Type B pancreatic cell (in vitro differentiated cells): ENCODE results near the gene HHAT. TPM values are rescaled to one million over a fixed set of nuclear protein-coding genes. Genes with fewer than 3 reads are reported as not detected.
A peak's percentile ranks its signal among the peaks of the same experiment; 100 is the strongest.

Experiments used
- DNase-seq: peaks from one replicate; pipeline ENCODE4 v3.0.0; 2021; ENCODE audit warnings: mixed read lengths; ENCODE audit not compliant: unreplicated experiment; ENCODE audit errors: extremely low spot score
- H3K27ac Mint-ChIP-seq: 2 replicates; pipeline ENCODE4 v1.8.0; 2021; ENCODE audit warnings: mild to moderate bottlenecking, mixed read lengths
- H3K27me3 Mint-ChIP-seq: 2 replicates; pipeline ENCODE4 v1.8.0; 2021; ENCODE audit warnings: mixed read lengths
- H3K36me3 Mint-ChIP-seq: 2 replicates; pipeline ENCODE4 v1.8.0; 2021; ENCODE audit warnings: mixed read lengths
- H3K4me1 Mint-ChIP-seq: one replicate; pipeline ENCODE4 v1.8.0; 2021; ENCODE audit warnings: mixed read lengths; ENCODE audit not compliant: unreplicated experiment
- H3K4me3 Mint-ChIP-seq: 2 replicates; pipeline ENCODE4 v1.8.0; 2021; ENCODE audit warnings: mild to moderate bottlenecking, mixed read lengths
- H3K9me3 Mint-ChIP-seq: 2 replicates; pipeline ENCODE4 v1.8.0; 2021; ENCODE audit warnings: mixed read lengths
- total RNA-seq: library from RNA; stranded (reverse); gene quantifications from 2 replicates; pipeline ENCODE4 v1.2.1, GENCODE V29; 2021; ENCODE audit warnings: low replicate concordance
- TF ChIP-seq, protein P1 (sequence below): fragments of 200-600 bp; sonication (generic); conservative IDR thresholded peaks from 2 replicates; pipeline ENCODE4 v1.5.0; 2021; ENCODE audit warnings: antibody characterized with exemption, mild to moderate bottlenecking

HHAT gene
- total RNA-seq, 1 donor from 2014 or later = 9.0 TPM

DNA sequence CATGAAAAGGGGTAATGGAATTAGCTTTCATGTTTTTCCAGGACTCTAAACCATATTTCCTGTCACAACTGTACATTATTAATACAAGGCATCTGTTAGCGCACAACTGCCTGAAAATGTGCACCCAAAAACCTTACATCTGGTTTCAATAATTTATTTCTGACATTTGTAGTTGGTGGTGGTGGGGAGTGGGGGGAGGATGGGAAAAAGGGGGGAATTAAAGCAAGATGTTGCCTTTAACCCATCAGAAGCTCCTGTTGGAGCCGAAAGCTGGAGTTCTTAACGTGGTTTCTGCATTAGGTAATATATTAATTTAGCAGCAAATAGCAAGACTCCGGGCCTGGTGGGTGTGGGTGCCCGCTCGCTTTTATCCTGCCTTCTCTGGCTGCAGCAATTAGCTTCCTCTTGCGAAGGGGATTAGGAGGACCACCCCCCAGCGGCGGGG, 36.9 kb upstream of the HHAT start:
- TF ChIP-seq, protein P1, sequence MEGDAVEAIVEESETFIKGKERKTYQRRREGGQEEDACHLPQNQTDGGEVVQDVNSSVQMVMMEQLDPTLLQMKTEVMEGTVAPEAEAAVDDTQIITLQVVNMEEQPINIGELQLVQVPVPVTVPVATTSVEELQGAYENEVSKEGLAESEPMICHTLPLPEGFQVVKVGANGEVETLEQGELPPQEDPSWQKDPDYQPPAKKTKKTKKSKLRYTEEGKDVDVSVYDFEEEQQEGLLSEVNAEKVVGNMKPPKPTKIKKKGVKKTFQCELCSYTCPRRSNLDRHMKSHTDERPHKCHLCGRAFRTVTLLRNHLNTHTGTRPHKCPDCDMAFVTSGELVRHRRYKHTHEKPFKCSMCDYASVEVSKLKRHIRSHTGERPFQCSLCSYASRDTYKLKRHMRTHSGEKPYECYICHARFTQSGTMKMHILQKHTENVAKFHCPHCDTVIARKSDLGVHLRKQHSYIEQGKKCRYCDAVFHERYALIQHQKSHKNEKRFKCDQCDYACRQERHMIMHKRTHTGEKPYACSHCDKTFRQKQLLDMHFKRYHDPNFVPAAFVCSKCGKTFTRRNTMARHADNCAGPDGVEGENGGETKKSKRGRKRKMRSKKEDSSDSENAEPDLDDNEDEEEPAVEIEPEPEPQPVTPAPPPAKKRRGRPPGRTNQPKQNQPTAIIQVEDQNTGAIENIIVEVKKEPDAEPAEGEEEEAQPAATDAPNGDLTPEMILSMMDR = no peak
- Mint-ChIP-seq H3K4me1 (peaks cover 43% of the 10 kb centered on the region), H3K4me3 (peak overlapping the region; percentile 83), H3K27ac (no peak overlapping the region), H3K9me3 (no peaks in the 10 kb centered on the region), H3K36me3 (no peaks in the 10 kb centered on the region), H3K27me3 (peaks cover 18% of the 10 kb centered on the region)
- no peak for DNase-seq

DNA sequence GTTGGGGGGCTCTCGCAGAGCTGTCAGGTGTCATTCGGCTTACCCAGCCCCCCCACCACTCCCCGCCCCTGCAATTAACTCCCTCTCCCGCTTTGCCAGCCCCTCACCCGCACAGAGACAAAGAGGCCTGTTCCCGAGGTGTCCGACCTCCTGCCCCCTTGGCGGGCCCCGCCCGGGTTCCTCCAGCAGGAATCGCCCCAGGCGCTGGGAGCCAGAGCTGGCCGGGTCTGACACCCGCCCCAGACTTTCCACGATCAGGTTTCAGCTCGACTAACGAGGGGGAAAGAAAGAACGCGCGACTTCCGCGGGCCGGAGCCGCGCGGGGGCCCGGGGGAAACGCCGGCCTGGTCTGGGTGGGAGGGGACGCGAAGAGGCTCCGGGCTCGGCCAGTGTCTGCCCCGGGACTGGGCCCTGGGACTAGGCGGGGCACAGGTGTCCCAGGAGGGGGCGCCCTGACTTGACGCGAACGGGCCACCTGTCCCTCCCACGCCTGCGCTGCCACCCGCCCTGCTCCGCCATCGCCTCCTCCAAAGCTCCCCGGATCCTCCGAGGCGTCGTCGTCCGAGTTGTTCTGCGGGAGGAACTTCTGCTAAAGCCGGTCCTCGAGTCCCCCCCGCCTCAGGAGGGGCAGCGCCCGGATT, 36.4 kb upstream of the HHAT start:
- TF ChIP-seq, protein P1 = peak; percentile 36
- Mint-ChIP-seq H3K36me3 (no peaks in the 10 kb centered on the region), H3K4me3 (peak overlapping the region; percentile 83), H3K27me3 (peaks cover 18% of the 10 kb centered on the region), H3K27ac (peak overlapping the region; percentile 69), H3K4me1 (peaks cover 43% of the 10 kb centered on the region), H3K9me3 (no peaks in the 10 kb centered on the region)
- peak; percentile 90 for DNase-seq

DNA sequence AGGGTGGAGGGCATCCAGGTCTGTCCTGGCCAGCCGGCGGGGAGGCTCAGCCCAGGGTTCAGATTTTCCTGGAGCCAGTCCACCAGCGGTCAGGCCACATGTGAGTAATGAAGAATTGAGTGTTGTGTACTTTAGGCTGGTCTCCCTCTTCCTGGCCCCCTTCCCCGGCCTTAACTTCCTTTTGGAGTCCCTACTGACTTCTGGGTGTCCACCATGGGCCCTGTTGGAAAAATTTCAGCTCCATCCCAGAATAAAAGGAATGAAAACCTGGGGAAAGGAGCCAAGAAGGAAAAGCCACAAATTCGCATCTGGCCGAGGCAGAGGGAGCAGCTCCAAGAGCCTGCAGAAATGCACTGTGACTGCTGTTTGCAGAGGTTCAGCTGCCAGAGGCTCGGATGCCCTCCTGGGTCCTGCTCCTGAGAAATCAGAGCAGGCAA, 35.5 kb upstream of the HHAT start:
- peaks cover 19% of the 10 kb centered on the region for H3K27me3 Mint-ChIP-seq
- peak overlapping the region; percentile 69 for H3K27ac Mint-ChIP-seq
- no peaks in the 10 kb centered on the region for H3K9me3 Mint-ChIP-seq
- no peaks in the 10 kb centered on the region for H3K36me3 Mint-ChIP-seq
- peaks cover 43% of the 10 kb centered on the region for H3K4me1 Mint-ChIP-seq
- TF ChIP-seq, protein P1 = no peak
- H3K4me3 Mint-ChIP-seq = peak overlapping the region; percentile 83
- DNase-seq = no peak

DNA sequence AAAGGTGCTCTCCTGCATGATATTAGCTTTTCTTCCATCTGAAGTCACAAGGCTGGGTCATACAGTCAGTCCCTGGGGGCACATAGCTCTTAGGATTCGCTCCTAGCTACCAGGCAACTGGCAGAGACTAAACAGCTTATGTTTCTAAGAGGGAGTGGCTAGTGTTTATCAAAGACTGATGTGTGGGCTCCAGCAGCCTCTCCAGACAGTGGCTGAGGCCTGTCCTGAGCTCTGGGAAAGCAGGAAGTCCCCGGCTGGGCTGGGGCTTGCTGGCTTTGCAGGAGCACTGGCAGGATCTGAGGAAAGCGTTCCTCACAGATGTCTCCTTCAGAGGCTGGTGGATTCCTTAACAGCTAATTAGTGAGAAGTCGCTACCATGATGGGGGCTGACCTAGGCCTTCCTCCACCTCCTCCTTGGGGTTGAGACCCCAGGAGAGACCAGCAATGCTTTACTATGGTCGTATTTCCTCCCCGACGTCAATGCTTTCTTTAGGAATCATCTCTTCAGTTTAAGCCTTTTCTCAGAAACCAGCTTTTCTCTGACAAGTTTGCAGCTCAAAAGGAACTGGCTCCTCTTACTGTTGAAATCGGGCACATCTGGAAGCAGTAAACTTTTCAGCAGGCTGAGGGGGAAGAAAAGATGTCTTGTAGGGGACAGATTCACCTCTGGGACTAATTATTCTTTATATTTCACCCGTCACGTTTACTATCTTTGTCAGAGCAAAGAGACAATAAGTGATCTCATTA, 33.5 kb upstream of the HHAT start:
- peaks cover 49% of the 10 kb centered on the region for H3K4me1 Mint-ChIP-seq

DNA sequence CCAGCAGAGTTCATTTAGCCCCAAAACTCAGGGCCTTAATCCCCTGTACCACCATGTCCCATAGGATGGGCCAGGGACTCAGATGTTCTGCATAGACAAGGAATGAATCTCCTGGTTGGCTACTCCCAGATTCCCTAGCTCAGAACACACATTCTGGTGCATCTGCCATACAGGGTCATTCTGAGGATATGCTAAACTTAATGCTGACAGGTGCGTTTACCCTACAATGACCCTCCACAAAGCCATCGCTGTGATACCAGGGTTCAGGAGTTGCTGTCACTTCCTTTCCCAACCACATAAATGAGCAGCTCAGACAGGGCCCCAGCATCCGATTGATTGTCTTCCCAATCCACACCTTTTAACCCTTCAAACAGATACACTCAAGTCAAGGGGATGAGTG, 32.0 kb upstream of the HHAT start:
- Mint-ChIP-seq H3K4me1 (peaks cover 47% of the 10 kb centered on the region), H3K4me3 (no peak overlapping the region), H3K27me3 (peaks cover 21% of the 10 kb centered on the region), H3K27ac (no peak overlapping the region), H3K9me3 (no peaks in the 10 kb centered on the region), H3K36me3 (no peaks in the 10 kb centered on the region)
- TF ChIP-seq, protein P1 = no peak
- DNase-seq = no peak

More for the DNA sequence above, 33.5 kb upstream of the HHAT start:
- Mint-ChIP-seq H3K27ac (peak overlapping the region; percentile 79), H3K27me3 (peaks cover 22% of the 10 kb centered on the region), H3K9me3 (no peaks in the 10 kb centered on the region), H3K36me3 (no peaks in the 10 kb centered on the region), H3K4me3 (peak overlapping the region; percentile 71)
- no peak for DNase-seq
- TF ChIP-seq, protein P1 = no peak
